Neuronal stem cell (in vitro differentiated cells): ENCODE results near the gene OLFM2.
"Not testable (repeated sequence)": the region's sequence is repeated elsewhere in the genome, so short reads cannot be mapped to it uniquely, and the experiment has no call there.

Experiments
- DNase-seq: peaks from one replicate; pipeline ENCODE4 v3.0.0-alpha.2; 2013; ENCODE audit warnings: low spot score
- H2AFZ ChIP-seq: one replicate; pipeline ENCODE4 v1.6.1; 2013; ENCODE audit warnings: mild to moderate bottlenecking, low read length, inconsistent platforms
- H2AK5ac ChIP-seq: 2 replicates; pipeline ENCODE4 v1.6.1; 2013; ENCODE audit warnings: low read depth, mild to moderate bottlenecking, inconsistent platforms, low read length, moderate library complexity, mixed read lengths
- H2BK120ac ChIP-seq: 2 replicates; pipeline ENCODE4 v1.6.1; 2013; ENCODE audit warnings: low read depth, mild to moderate bottlenecking, inconsistent platforms, low read length, moderate library complexity, mixed read lengths
- H2BK12ac ChIP-seq: one replicate; pipeline ENCODE4 v1.6.1; 2013; ENCODE audit warnings: low read length, inconsistent platforms
- H2BK15ac ChIP-seq: 2 replicates; pipeline ENCODE4 v1.6.1; 2013; ENCODE audit warnings: mild to moderate bottlenecking, low read length, inconsistent platforms, mixed read lengths
- H2BK5ac ChIP-seq: one replicate; pipeline ENCODE4 v1.6.1; 2013; ENCODE audit warnings: inconsistent platforms, mild to moderate bottlenecking, low read length, moderate library complexity
- H3K14ac ChIP-seq: one replicate; pipeline ENCODE4 v1.6.1; 2013; ENCODE audit warnings: low read length, inconsistent platforms
- H3K18ac ChIP-seq: 2 replicates; pipeline ENCODE4 v1.6.1; 2013; ENCODE audit warnings: low read length, inconsistent platforms
- H3K23ac ChIP-seq: 2 replicates; pipeline ENCODE4 v1.6.1; 2013; ENCODE audit warnings: low read depth, mild to moderate bottlenecking, mixed read lengths, low read length, inconsistent platforms; ENCODE audit not compliant: poor library complexity
- H3K27ac ChIP-seq: replicated peaks from 3 replicates; pipeline ENCODE4 v1.5.1; 2013; ENCODE audit warnings: low read length, inconsistent platforms
- H3K27me3 ChIP-seq, 3 experiments: 2 replicates each; pipeline ENCODE4 v1.6.1; 2013; ENCODE audit warnings: low read length in 3 of 3, mild to moderate bottlenecking in 2 of 3, inconsistent platforms in 1 of 3, low read depth in 1 of 3, mixed read lengths in 1 of 3, moderate library complexity in 1 of 3; ENCODE audit not compliant: control insufficient read depth in 3 of 3, insufficient read depth in 3 of 3
- H3K36me3 ChIP-seq, 2 donors: replicated peaks in 1 of 2; 2 replicates each; pipeline ENCODE4 v1.6.1; 2013; ENCODE audit warnings: low read length in 2 of 2; ENCODE audit not compliant: control insufficient read depth in 2 of 2, insufficient read depth in 2 of 2
- H3K4ac ChIP-seq: 2 replicates; pipeline ENCODE4 v1.6.1; 2013; ENCODE audit warnings: inconsistent platforms, mild to moderate bottlenecking, low read length, moderate library complexity
- H3K4me1 ChIP-seq, 2 donors: 1 replicate in 1 of 2; 2 replicates in 1 of 2; pipeline ENCODE4 v1.6.1; 2013; ENCODE audit warnings: low read length in 2 of 2, low read depth in 1 of 2; ENCODE audit not compliant: control insufficient read depth in 2 of 2, insufficient read depth in 1 of 2
- H3K4me2 ChIP-seq: one replicate; pipeline ENCODE4 v1.6.1; 2013; ENCODE audit warnings: mild to moderate bottlenecking, low read length, inconsistent platforms; ENCODE audit not compliant: insufficient read depth, poor library complexity, severe bottlenecking
- H3K4me3 ChIP-seq, 2 donors: 2 replicates each; pipeline ENCODE4 v1.5.1; 2013; ENCODE audit warnings: low read length in 2 of 2, mild to moderate bottlenecking in 2 of 2, inconsistent platforms in 1 of 2, moderate library complexity in 1 of 2
- H3K79me1 ChIP-seq: one replicate; pipeline ENCODE4 v1.6.1; 2013; ENCODE audit warnings: low read depth, mild to moderate bottlenecking, inconsistent platforms, low read length, moderate library complexity
- H3K9ac ChIP-seq: one replicate; pipeline ENCODE4 v1.6.1; 2013; ENCODE audit warnings: mild to moderate bottlenecking, low read depth, low read length, inconsistent platforms; ENCODE audit not compliant: poor library complexity
- H3K9me3 ChIP-seq, 2 donors: replicated peaks in 1 of 2; 2 replicates each; pipeline versions ENCODE3 to v1.6.1; 2013; ENCODE audit warnings: low read length in 2 of 2, mild to moderate bottlenecking in 2 of 2, inconsistent platforms in 1 of 2, low read depth in 1 of 2, mixed read lengths in 1 of 2, moderate library complexity in 1 of 2; ENCODE audit not compliant: control insufficient read depth in 2 of 2, insufficient read depth in 1 of 2
- H4K8ac ChIP-seq: one replicate; pipeline ENCODE4 v1.6.1; 2013; ENCODE audit warnings: low read depth, mild to moderate bottlenecking, inconsistent platforms, low read length, moderate library complexity
- H4K91ac ChIP-seq: one replicate; pipeline ENCODE4 v1.6.1; 2013; ENCODE audit warnings: low read length, low read depth, mild to moderate bottlenecking, inconsistent platforms; ENCODE audit not compliant: poor library complexity
- WGBS, 2 donors: extraction: QIAGEN DNeasy Blood & Tissue Kit; methylation state at CpG; one replicate each; pipeline ENCODE4 v1.1.7; 2013; ENCODE audit warnings: missing lambda C conversion rate in 2 of 2, mixed read lengths in 1 of 2; ENCODE audit not compliant: insufficient read length in 2 of 2, insufficient replicate concordance in 1 of 2; ENCODE audit errors: extremely low coverage in 2 of 2; 5-methylcytosine and 5-hydroxymethylcytosine counted together

The OLFM2 gene

GRCh38 chr19:9820034-9820433 is 116.3 kb downstream of the OLFM2 start:
- H3K23ac ChIP-seq, H2BK12ac ChIP-seq, H2AFZ ChIP-seq, H3K4me2 ChIP-seq, H3K27me3 ChIP-seq, H2BK15ac ChIP-seq, H4K8ac ChIP-seq, H2AK5ac ChIP-seq, H3K4ac ChIP-seq, H3K4me1 ChIP-seq, H3K18ac ChIP-seq, H3K27ac ChIP-seq, DNase-seq, H2BK120ac ChIP-seq, H4K91ac ChIP-seq, H2BK5ac ChIP-seq, H3K9ac ChIP-seq, H3K9me3 ChIP-seq, H3K14ac ChIP-seq: not testable (repeated sequence)
- no CpG with 5 or more reads among the region's 8 CpGs for WGBS, 2 donors
- H3K4me3 ChIP-seq, result peak overlapping the region in 1 of 2 donors; percentile 99
- H3K79me1 ChIP-seq, result peaks cover 11% of the 10 kb centered on the region
- H3K36me3 ChIP-seq, result peaks cover 0 to 24% of the 10 kb centered on the region in 2 donors

DNA sequence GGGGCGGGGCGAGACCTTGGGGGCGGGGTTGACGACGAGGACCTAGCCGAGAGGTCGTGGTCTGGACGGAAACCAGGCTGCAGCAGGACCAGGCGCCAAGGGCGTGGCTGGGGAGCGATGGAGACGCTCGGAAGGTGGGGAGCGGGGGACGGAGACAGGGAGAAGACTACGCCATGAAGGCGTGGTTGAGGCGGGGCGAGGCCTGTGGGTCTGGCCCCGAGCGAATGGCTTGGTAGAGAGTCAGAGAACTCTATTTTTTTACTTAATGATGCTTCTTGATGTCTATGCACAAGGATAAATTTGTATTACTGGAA is 116.8 kb downstream of the OLFM2 start:
- Histone ChIP-seq H3K9ac (no peak overlapping the region), H3K79me1 (peaks cover 11% of the 10 kb centered on the region), H2AFZ (peak overlapping the region; percentile 79), H2BK5ac (no peak overlapping the region), H4K8ac (no peak overlapping the region), H3K27me3 (no peaks in the 10 kb centered on the region), H3K4ac (no peak overlapping the region), H3K23ac (no peak overlapping the region), H2BK15ac (no peak overlapping the region), H3K27ac (no peak overlapping the region), H3K4me2 (no peak overlapping the region), H3K4me1 (peaks cover 6 to 7% of the 10 kb centered on the region in 2 donors), H3K36me3 (peaks cover 0 to 25% of the 10 kb centered on the region in 2 donors), H3K4me3 (peak overlapping the region; percentile 55 to 99), H3K18ac (no peak overlapping the region), H2BK12ac (no peak overlapping the region), H3K9me3 (peaks cover 0 to 5% of the 10 kb centered on the region in 2 donors), H3K14ac (no peak overlapping the region), H2BK120ac (no peak overlapping the region), H4K91ac (no peak overlapping the region), H2AK5ac (no peak overlapping the region)
- no peak for DNase-seq
- WGBS, 2 donors, result no CpG with 5 or more reads among the region's 21 CpGs

DNA sequence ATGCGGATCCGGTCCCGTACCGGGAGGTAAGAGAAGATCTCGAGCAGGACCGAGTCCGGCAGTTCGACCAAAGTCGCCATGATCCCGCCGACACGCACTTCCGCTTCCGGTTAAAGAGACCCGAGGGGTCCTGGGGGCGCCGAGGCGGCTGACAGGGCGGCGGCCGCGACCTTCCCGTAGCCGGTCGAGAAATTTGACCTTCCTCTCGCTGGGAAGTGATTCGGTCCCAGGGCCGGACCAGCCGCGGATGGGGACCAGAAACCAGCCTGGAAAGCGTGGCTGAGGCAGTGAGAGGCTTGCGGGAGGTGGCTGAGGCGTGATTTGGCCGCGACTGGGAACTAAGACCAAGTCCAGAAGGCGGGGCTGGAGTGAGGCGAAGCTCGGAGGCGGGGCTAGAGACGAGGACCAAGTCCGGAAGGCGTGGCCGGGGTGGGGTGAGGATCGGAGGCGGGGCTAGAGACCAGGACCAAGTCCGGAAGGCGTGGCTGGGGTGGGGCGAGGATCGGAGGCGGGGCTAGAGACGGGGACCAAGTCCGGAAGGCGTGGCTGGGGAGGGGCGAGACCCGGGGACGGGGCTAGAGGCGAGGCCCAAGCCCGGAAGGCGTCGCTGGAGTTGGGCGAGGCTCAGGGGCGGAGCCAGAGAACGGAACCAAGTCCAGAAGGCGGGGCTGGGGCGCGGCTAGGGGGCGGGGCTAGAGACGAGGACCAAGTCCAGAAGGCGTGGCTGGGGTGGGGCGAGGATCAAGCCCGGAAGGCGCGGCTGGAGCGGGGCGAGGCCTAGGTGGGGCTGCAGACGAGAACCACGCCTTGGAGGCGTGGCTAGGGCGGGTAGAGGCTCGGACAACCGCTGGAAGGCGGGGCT is 117.3 kb downstream of the OLFM2 start, which contains the start of gene FBXL12:
Gene FBXL12, minus strand, starts transcription at position 346 of the 862 bp plus-strand sequence. Its CDS starts 266 bp downstream, at position 80.
- WGBS, 2 donors, result no CpG with 5 or more reads among the region's 82 CpGs

GRCh38 chr19:9818175-9818733 is 118.1 kb downstream of the OLFM2 start:
- Histone ChIP-seq H3K9me3 (peaks cover 0 to 5% of the 10 kb centered on the region in 2 donors), H3K27ac (peak overlapping the region; percentile 66), H2BK12ac (no peak overlapping the region), H3K36me3 (peaks cover 0 to 28% of the 10 kb centered on the region in 2 donors), H3K79me1 (peaks cover 11% of the 10 kb centered on the region), H2BK15ac (peak overlapping the region; percentile 89), H3K4ac (peak overlapping the region; percentile 67), H4K8ac (peak overlapping the region; percentile 92), H3K4me1 (peaks cover 6 to 7% of the 10 kb centered on the region in 2 donors), H3K23ac (peak overlapping the region; percentile 86), H4K91ac (no peak overlapping the region), H2BK120ac (no peak overlapping the region), H3K4me2 (peak overlapping the region; percentile 95), H2AFZ (peak overlapping the region; percentile 100), H2AK5ac (peak overlapping the region; percentile 91), H2BK5ac (peak overlapping the region; percentile 94), H3K4me3 (peak overlapping the region; percentile 96 to 99), H3K14ac (peak overlapping the region; percentile 64), H3K27me3 (no peaks in the 10 kb centered on the region), H3K18ac (peak overlapping the region; percentile 99), H3K9ac (peak overlapping the region; percentile 96)
- no peak for DNase-seq
- no CpG with 5 or more reads among the region's 39 CpGs for WGBS, 2 donors

More for the DNA sequence above, 117.3 kb downstream of the OLFM2 start, which contains the start of gene FBXL12:
- Histone ChIP-seq H4K8ac (peak within 1 kb of the TSS; percentile 92), H2AK5ac (peak within 1 kb of the TSS; percentile 91), H3K9me3 (peaks cover 0 to 5% of the 10 kb centered on the region in 2 donors), H3K18ac (peak within 1 kb of the TSS; percentile 99), H2BK12ac (no peak within 1 kb of the TSS), H3K23ac (peak within 1 kb of the TSS; percentile 98), H2BK5ac (peak within 1 kb of the TSS; percentile 94), H3K4ac (peak within 1 kb of the TSS; percentile 67), H2BK120ac (no peak within 1 kb of the TSS), H3K14ac (peak within 1 kb of the TSS; percentile 90), H4K91ac (no peak within 1 kb of the TSS), H2AFZ (peak within 1 kb of the TSS; percentile 100), H3K27ac (peak within 1 kb of the TSS; percentile 94), H3K4me3 (peak within 1 kb of the TSS; percentile 96 to 99), H3K4me2 (peak within 1 kb of the TSS; percentile 95), H3K79me1 (peaks cover 11% of the 10 kb centered on the region), H2BK15ac (peak within 1 kb of the TSS; percentile 89), H3K4me1 (peaks cover 6 to 7% of the 10 kb centered on the region in 2 donors), H3K36me3 (peaks cover 0 to 26% of the 10 kb centered on the region in 2 donors), H3K27me3 (no peaks in the 10 kb centered on the region), H3K9ac (peak within 1 kb of the TSS; percentile 96)
- peak; percentile 100 for DNase-seq
